GM18867 (cell line): Measurements from ENCODE around the gene ICE2.
A peak's percentile ranks its signal among the peaks of the same experiment; 100 is the strongest.

Experiments
- ATAC-seq: cut with Tn5 transposase; IDR thresholded peaks from one replicate; pipeline ENCODE4 v1.9.1; 2021; ENCODE audit warnings: mild to moderate bottlenecking, moderate library complexity; ENCODE audit not compliant: unreplicated experiment

The ICE2 gene

DNA sequence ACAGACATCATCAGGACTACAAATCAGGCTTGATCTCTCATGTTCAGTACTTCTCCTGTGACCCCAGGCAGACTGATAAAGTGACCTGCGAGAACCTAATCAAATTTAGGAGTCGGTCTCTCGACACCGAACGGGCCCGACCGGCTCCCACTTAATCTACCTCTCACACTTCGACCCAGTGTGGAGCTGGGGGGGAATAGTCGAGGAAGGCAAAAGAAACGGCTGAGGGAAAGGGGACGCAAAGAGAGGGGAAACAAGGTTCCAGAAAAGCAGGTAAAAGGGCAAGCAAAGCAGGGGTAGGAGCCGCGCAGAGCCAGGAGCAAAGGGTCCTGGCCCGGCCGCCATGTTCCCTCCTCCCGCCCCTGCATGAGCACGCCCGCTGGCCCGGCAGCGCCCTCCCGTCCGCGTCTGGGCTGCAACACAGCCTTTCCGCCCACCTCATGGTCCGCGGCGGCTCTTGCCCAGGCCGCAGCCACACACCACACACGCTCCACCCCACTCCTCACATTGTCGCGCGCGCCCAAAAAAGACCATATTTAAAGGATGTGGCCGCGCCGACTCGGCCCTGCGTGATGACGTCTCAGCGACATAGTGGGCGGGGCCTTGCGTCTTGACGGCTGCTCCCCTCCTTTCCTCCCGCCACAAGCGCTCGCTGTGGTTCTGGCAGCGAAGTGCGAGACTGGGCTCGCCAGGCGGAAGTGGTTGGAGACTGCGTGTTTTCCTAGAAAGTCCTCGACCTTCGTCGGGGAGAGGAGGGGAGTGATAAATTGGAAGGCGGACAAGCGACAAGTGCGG, at the start of gene ICE2:
ICE2 (minus strand) TSS at position 577 of the 795 bp plus-strand sequence. CDS start 1,165 bp downstream, outside the sequence.
- ATAC-seq, result peak; percentile 88

GRCh38 chr15:60528530-60528929, 49.6 kb upstream of the ICE2 start:
- ATAC-seq, result no peak

DNA sequence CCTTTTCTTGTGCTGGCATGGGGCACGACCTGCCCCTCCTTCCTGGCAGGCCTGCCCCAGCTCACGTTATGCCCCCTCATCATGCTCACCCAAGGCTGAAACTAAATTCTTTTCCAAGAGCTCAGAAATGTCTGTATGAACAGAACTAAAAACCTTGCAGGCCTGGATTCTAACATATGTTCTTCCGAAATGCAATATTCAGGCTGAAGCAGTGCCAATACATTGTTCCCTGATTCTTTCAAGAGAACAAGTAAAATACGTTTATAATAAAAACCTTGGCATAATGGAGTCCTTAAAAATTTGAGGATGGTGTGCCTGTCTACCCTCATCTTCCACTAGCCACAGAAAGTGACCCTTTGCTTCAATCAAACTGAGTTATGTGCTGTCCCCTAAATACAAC, 48.5 kb upstream of the ICE2 start:
- no peak for ATAC-seq

GRCh38 chr15:60526127-60526616, 47.2 kb upstream of the ICE2 start:
- ATAC-seq, result no peak

- ATAC-seq, result no peak
Measured at GRCh38 chr15:60525341-60526039, 46.5 kb upstream of the ICE2 start.

DNA sequence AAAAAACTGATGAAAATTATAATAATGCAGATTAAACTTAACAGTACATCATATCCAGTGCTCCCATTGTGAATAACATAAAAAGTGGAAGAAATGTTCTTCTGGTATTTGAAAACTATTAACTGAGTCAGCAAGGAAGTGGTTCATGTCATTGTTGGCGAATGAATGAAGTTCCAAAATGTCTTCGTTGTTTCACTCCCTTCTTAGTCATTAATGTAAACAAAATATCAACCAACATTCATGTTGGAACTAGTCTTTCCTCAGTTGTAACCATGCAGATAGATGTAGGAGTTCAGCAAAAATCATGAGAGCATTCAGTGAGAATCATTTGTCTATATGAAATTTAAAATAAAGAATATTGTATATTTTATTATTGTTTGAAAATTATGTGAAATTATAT, 44.1 kb upstream of the ICE2 start:
- ATAC-seq, result no peak

DNA sequence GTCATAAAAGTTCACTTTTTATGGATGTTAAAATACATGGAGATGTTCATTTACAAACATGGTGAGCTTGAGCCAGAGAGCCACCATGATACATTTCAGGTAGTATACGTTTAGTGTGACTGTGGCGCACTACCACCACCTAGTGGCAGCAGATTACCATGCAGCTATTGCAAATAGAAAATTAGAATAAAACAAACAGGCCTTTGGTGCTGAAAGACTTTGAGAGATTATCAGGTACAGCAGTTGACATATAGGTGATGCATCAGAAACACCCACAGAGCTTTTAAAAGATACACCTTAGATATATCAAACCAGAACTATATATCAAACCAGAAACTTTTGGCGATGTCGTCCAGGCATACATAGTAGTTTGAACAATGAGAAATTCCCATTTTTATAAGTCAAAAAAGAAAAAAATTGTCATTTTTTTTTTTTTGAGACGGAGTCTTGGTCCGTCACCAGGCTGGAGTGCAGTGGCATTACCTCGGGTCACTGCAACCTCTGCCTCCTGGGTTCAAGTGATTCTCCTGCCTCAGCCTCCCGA, 42.0 kb upstream of the ICE2 start:
- no peak for ATAC-seq

DNA sequence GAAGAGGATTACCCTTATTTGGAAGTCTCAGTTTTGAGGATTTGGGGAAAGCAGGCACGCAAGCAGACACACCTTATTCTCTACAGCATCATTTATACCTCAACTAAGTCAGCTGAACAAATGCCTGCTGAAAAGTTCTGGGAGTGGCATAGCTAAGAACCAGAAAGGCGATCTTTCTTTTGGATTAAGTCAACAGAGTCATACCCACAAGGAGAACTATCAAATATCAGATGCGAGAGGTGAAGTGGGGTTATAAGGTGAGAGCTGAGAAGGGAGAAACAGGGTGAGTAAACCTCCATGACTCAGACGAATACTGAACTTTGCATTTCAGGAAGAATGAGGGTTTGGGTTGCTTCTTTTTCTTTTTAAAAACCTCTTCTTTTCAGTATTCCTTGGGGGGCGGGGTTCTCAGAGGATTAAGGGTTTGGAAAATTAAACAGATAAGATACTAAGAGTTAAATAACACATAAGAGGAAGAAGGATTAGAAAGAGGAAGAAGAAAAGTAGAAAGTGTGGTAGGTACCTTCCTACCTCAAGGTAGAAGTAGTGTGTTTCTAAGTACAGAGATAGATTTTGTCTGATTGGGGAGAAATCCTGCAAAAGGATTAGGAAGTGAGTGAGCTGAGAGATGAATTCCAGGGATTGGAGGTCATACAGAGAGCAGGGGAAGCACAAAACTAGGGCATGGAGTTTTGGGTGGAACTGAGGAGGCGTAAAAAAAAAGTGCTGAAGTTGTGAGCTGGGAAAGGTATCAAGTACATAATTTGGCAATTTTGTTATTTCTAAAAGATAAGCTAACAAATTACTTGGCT, 41.3 kb upstream of the ICE2 start:
- peak; percentile 84 for ATAC-seq

GRCh38 chr15:60519218-60519617, 40.3 kb upstream of the ICE2 start:
- no peak for ATAC-seq

DNA sequence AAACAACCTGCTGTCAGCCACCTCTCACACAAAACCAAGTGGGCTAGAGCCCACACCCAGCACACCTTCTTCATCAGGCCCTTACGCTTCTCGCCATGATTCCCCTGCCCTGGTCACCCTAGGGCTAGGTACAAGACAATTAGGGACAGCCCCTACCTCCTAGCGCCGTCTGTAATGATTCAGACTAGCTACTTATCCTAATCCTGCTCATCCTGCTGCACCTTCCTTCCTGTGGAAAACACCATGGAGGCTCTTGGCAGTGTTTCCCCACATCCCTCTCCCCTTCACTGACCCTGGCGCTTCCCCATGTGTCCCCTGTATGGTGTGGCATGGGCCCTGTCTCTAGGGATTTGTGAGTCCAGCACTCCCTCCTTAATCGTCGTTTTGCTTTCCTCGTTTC, 39.6 kb upstream of the ICE2 start:
- no peak for ATAC-seq

- ATAC-seq, result no peak
Measured at GRCh38 chr15:60514261-60514881, 35.4 kb upstream of the ICE2 start.

- no peak for ATAC-seq
Measured at GRCh38 chr15:60513676-60514075, 34.7 kb upstream of the ICE2 start.

GRCh38 chr15:60512937-60513336, 34.0 kb upstream of the ICE2 start:
- ATAC-seq, result no peak

GRCh38 chr15:60511351-60512031, 32.5 kb upstream of the ICE2 start:
- ATAC-seq, result no peak

DNA sequence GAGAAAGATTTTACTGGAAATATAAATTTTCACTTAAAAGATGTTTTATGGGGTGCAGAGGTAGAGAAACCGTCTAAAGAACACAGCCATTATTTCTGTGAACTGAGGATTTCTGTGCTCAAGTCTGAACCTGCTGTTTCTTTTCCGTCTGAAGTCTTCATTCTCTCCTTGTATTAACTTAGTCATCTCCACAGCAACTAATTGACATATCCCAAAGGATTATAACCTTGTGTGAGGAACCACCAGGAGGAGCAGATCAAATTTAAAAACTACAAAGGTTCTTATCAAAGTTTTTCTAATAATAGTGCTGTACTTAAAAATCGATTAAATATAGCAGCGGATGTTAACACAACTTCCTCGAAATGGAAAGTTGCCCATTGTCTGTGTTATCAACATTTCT, 31.1 kb upstream of the ICE2 start:
- no peak for ATAC-seq

GRCh38 chr15:60509470-60509869, 30.5 kb upstream of the ICE2 start:
- ATAC-seq, result no peak

DNA sequence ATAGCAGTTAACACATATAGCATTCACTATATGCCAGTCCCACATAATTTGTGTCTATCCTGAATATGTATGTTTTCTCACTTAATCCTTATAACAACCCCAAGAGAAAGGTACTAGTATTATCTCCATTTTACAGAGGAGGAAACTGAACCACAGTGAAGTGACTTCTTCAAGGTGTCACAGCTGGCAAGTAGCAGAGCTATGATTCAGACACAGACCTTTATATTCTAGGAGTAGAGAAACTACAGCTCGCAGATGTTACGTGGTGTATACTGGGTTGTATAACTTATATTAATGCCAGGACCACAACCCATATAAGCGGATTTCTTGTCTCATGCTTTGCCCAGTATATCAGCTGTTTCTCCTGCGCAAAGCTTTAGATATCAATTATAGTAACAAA, 29.5 kb upstream of the ICE2 start:
- no peak for ATAC-seq

GRCh38 chr15:60507596-60508424, 28.9 kb upstream of the ICE2 start:
- peak; percentile 83 for ATAC-seq

DNA sequence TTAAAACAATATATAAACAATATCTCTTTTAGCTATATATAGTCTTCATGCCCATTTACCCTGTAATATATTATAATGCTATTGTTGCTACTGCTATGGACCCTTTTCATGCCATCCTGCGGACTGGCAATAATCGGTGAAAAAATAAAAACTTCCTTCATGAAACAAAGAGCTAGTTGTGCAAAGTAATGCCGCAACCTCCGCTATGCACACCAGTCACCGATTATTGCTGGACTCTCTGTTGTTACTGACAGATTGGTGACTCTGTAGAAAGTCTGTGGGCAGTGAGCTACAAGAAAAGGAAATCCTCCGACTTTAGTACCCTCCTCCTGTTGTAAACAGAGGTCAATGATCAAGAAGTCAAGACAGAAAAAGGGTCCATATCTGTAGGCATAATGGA, 17.9 kb upstream of the ICE2 start:
- no peak for ATAC-seq
